Measurements from ENCODE around the gene ZNF132. TPM values are rescaled to one million over a fixed set of nuclear protein-coding genes. Genes with fewer than 3 reads are reported as not detected.

ZNF132 gene
- total RNA-seq, 4 donors from 2014 or later: 3.6 to 6.6 (median 5.2) TPM

- TF ChIP-seq, protein P1, sequence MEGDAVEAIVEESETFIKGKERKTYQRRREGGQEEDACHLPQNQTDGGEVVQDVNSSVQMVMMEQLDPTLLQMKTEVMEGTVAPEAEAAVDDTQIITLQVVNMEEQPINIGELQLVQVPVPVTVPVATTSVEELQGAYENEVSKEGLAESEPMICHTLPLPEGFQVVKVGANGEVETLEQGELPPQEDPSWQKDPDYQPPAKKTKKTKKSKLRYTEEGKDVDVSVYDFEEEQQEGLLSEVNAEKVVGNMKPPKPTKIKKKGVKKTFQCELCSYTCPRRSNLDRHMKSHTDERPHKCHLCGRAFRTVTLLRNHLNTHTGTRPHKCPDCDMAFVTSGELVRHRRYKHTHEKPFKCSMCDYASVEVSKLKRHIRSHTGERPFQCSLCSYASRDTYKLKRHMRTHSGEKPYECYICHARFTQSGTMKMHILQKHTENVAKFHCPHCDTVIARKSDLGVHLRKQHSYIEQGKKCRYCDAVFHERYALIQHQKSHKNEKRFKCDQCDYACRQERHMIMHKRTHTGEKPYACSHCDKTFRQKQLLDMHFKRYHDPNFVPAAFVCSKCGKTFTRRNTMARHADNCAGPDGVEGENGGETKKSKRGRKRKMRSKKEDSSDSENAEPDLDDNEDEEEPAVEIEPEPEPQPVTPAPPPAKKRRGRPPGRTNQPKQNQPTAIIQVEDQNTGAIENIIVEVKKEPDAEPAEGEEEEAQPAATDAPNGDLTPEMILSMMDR (IDR thresholded peaks at IDR 0.05; ENCODE audit: low read depth): no peak
Measured at GRCh38 chr19:58385891-58386575, 53.9 kb downstream of the ZNF132 start.

GRCh38 chr19:58385313-58385890 lies 54.6 kb downstream of the ZNF132 start:
- TF ChIP-seq, protein P1 (IDR thresholded peaks at IDR 0.05; ENCODE audit: low read depth): no peak

GRCh38 chr19:58382997-58383603 lies 56.9 kb downstream of the ZNF132 start:
- TF ChIP-seq, protein P1 (IDR thresholded peaks at IDR 0.05; ENCODE audit: low read depth): no peak

Small RNA genes lying within 50 kb of the gene (small RNA-seq; reads per million reads assigned to genes)
- gene MIR4754: not detected
- not detected for gene RNU6-1337P

Other genes starting within 250 kb of the ZNF132 start
- 10 to 100 TPM in 3 of 4 donors, 1 to 10 TPM in 1; 8.7 to 19.6 (median 13.9) TPM for gene ZNF544, start 211.2 kb downstream of the ZNF132 start, total RNA-seq
- 1 to 10 TPM; 4.6 to 7.9 (median 4.9) TPM for gene ZNF8, start 161.2 kb downstream of the ZNF132 start, total RNA-seq
- gene ERVK3-1, start 134.8 kb downstream of the ZNF132 start, total RNA-seq: 10 to 100 TPM; 39.2 to 42.2 (median 40.5) TPM
- 1 to 10 TPM; 2.2 to 3.4 (median 2.6) TPM for gene ZSCAN22, start 113.2 kb downstream of the ZNF132 start, total RNA-seq
- 10 to 100 TPM in 3 of 4 donors, 1 to 10 TPM in 1; 6.8 to 60.5 (median 11.8) TPM for gene A1BG, start 86.7 kb downstream of the ZNF132 start, total RNA-seq
- 1 to 10 TPM in 1 of 4 donors, under 1 TPM in 2, not detected in 1; 0.51 to 4.1 (median 0.88) TPM for gene ZNF497, start 77.4 kb downstream of the ZNF132 start, total RNA-seq
- gene ZNF837, start 59.1 kb downstream of the ZNF132 start, total RNA-seq: 1 to 10 TPM in 3 of 4 donors, under 1 TPM in 1; 0.65 to 3.2 (median 1.3) TPM
- gene RPS5, start 52.9 kb downstream of the ZNF132 start, total RNA-seq: 1,000 to 10,000 TPM in 3 of 4 donors, 100 to 1,000 TPM in 1; 904 to 1,484 (median 1,230) TPM
- not detected for gene RNF225, start 44.5 kb downstream of the ZNF132 start, total RNA-seq
- gene ZNF584, start 31.5 kb downstream of the ZNF132 start, total RNA-seq: 1 to 10 TPM; 4.7 to 9.5 (median 8.4) TPM
- gene ZNF324B, start 11.5 kb upstream of the ZNF132 start, total RNA-seq: 1 to 10 TPM; 2.9 to 8.5 (median 5.1) TPM
- 10 to 100 TPM in 1 of 4 donors, 1 to 10 TPM in 3; 4.9 to 11.7 (median 8.6) TPM for gene ZNF324, start 26.9 kb upstream of the ZNF132 start, total RNA-seq
- 10 to 100 TPM in 1 of 4 donors, 1 to 10 TPM in 3; 9.0 to 16.4 (median 9.4) TPM for gene ZNF446, start 36.2 kb upstream of the ZNF132 start, total RNA-seq
- gene SLC27A5, start 71.8 kb upstream of the ZNF132 start, total RNA-seq: 10 to 100 TPM in 1 of 4 donors, 1 to 10 TPM in 3; 4.2 to 13.4 (median 7.2) TPM
- 10 to 100 TPM in 1 of 4 donors, 1 to 10 TPM in 3; 5.5 to 10.2 (median 6.2) TPM for gene ZBTB45, start 79.7 kb upstream of the ZNF132 start, total RNA-seq
- 100 to 1,000 TPM in 2 of 4 donors, 10 to 100 TPM in 2; 87.9 to 163 (median 119) TPM for gene TRIM28, start 103.9 kb upstream of the ZNF132 start, total RNA-seq
- 100 to 1,000 TPM in 2 of 4 donors, 10 to 100 TPM in 2; 96.8 to 133 (median 106) TPM for gene CHMP2A, start 115.0 kb upstream of the ZNF132 start, total RNA-seq
- gene UBE2M, start 118.5 kb upstream of the ZNF132 start, total RNA-seq: 10 to 100 TPM; 16.3 to 31.8 (median 20.6) TPM
- 10 to 100 TPM; 12.9 to 24.1 (median 17.2) TPM for gene MZF1, start 133.2 kb upstream of the ZNF132 start, total RNA-seq